ENCODE measurements around the gene CYTH1.

DNA sequence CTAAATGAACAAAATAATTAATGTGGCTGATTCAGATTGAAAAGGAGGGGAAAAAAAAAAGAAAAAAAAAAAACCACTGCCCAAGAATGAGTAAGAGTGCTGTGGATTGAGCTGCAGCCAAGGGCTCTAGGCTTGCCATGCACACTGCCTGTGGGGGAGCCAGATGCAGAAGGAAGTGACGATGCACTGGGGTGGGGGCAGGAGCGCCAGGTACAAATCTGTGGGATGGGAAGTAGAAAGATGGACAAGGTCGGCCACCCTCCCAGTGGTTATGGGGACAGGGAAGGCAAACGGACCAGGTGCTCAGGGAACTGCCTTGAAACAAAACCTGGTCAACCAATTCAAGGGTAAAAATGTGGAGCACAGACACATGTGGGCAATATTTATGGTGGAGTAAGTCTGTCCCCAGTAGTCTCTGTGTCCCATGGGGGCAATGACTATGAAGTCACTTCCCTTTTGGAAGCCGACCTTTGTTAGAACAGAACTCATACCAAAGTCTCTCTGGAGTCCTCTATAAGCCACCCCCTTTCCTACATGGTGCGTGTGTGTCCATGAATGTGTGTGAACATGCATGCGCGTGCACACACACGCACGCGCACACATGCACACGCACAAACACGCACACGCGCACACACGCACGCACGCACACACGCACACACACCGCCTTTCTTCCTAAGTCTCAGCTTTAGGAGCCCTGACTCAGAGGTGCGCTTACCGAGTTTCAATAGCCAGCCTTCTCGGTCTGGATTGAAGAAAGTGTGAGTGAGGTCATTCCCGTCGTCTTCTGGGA, 84.3 kb downstream of the CYTH1 start:
- TF ChIP-seq USF1 (IDR thresholded peaks at IDR 0.05) (no peak), REST (IDR thresholded peaks at IDR 0.05; ENCODE audit: low read depth) (no peak), RAD21 (IDR thresholded peaks at IDR 0.05; ENCODE audit: low read depth) (no peak), YY1 (IDR thresholded peaks at IDR 0.05; ENCODE audit: low read depth) (no peak), MAX (IDR thresholded peaks at IDR 0.05) (no peak), TEAD4 (IDR thresholded peaks at IDR 0.05) (no peak), EP300 (IDR thresholded peaks at IDR 0.05; ENCODE audit: borderline replicate concordance) (no peak), TAF1 (IDR thresholded peaks at IDR 0.05; ENCODE audit: low read depth) (no peak), CEBPB (IDR thresholded peaks at IDR 0.05) (no peak), ZBTB7A (IDR thresholded peaks at IDR 0.05; ENCODE audit: low read depth) (no peak), CREB1 (IDR thresholded peaks at IDR 0.05; ENCODE audit: low read depth) (no peak)

Measured in Ishikawa (cell line).